Measurements from ENCODE around the gene MAN2B1. TPM values are rescaled to one million over a fixed set of nuclear protein-coding genes. Genes with fewer than 3 reads are reported as not detected.

The MAN2B1 gene
- total RNA-seq, 1 experiment from 2014 or later, result 93.5 TPM

DNA sequence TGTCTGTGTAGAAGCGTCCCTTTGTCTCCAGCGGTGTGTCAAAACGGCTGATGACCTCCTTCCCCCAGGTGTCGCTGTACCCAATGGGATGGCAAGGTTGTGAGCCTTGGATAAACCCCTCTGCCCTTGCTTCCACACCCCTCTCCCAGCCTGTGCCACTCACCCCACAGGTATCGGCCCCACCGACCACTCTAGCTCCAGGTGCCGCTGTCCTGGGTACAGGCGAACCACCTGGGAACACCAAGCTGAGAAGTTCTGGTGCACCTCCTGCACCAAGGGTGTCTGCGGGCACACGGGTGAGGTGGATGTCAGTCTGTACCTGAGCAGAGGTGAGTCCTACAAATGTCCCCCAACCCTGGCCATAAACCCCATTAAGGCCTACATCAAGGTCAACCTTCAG is 16.6 kb downstream of the MAN2B1 start:
- Histone ChIP-seq H4K5ac (ENCODE audit: insufficient read length, low read depth, low read length) (no peak overlapping the region), H2BK5ac (ENCODE audit: insufficient read length, low read length) (no peak overlapping the region), H3K4me1 (ENCODE audit: insufficient read depth, low read length) (no peaks in the 10 kb centered on the region), H2AK5ac (ENCODE audit: insufficient read length, low read length) (no peak overlapping the region), H3T11ph (ENCODE audit: low read length) (no peak overlapping the region), H2BK20ac (ENCODE audit: low read depth, low read length, poor library complexity, severe bottlenecking) (no peak overlapping the region), H3K18ac (ENCODE audit: insufficient read length, low read depth, low read length) (no peak overlapping the region), H3K56ac (ENCODE audit: insufficient read length, low read depth, low read length) (no peak overlapping the region), H3K23ac (ENCODE audit: insufficient read length, low read depth, low read length) (no peak overlapping the region), H3K27ac (ENCODE audit: insufficient read length, low read depth, low read length) (no peak overlapping the region), H2BK120ac (ENCODE audit: low read depth, low read length, poor library complexity, severe bottlenecking) (no peak overlapping the region), H3K79me1 (ENCODE audit: insufficient read depth, low read depth, low read length, poor library complexity, severe bottlenecking) (no peaks in the 10 kb centered on the region), H2AFZ (ENCODE audit: low read length) (no peak overlapping the region), H3K27me3 (ENCODE audit: insufficient read depth, low read length) (no peaks in the 10 kb centered on the region), H3K23me2 (ENCODE audit: insufficient read length, low read depth, low read length, poor library complexity, severe bottlenecking) (no peaks in the 10 kb centered on the region), H2BK12ac (ENCODE audit: insufficient read length, low read depth, low read length) (no peak overlapping the region), H3K79me2 (ENCODE audit: insufficient read depth, low read length) (no peaks in the 10 kb centered on the region), H3K4me2 (ENCODE audit: insufficient read depth, insufficient read length, low read length) (no peak overlapping the region), H3K14ac (ENCODE audit: insufficient read depth, low read length) (no peak overlapping the region), H3K4ac (ENCODE audit: low read depth, low read length) (no peak overlapping the region), H4K20me1 (ENCODE audit: control insufficient read depth, insufficient read depth, insufficient read length) (no peaks in the 10 kb centered on the region), H2BK15ac (ENCODE audit: low read depth, low read length) (no peak overlapping the region), H3K9me3 (ENCODE audit: control insufficient read depth, low read depth, low read length) (no peaks in the 10 kb centered on the region), H4K8ac (replicated peaks; ENCODE audit: insufficient read length, low read depth, low read length) (no peak overlapping the region), H4K91ac (ENCODE audit: insufficient read length, low read depth, low read length) (no peak overlapping the region), H3K9ac (ENCODE audit: extremely low read depth, insufficient read length, low read length) (no peak overlapping the region)
- Mint-ChIP-seq H3K36me3 (ENCODE audit: insufficient read depth in 1 of 3, low read depth in 3 of 3) (peaks cover 8 to 21% (median 20%) of the 10 kb centered on the region in 3 experiments), H3K4me3 (no peak overlapping the region), H3K27me3 (ENCODE audit: low read depth) (peaks cover 2% of the 10 kb centered on the region; the same call in 1 of the 2 replicates), H3K9me3 (peaks cover 0 to 5% of the 10 kb centered on the region in 2 experiments; a peak in 3 of 5 replicates), H3K4me1 (peaks cover 0 to 2% of the 10 kb centered on the region in 2 experiments; a peak in 1 of 4 replicates), H3K27ac (no peak overlapping the region)
- no CpG with 5 or more reads among the region's 10 CpGs for WGBS (ENCODE audit: extremely low coverage, insufficient read length, low lambda C conversion rate)
- TF ChIP-seq, protein P1, sequence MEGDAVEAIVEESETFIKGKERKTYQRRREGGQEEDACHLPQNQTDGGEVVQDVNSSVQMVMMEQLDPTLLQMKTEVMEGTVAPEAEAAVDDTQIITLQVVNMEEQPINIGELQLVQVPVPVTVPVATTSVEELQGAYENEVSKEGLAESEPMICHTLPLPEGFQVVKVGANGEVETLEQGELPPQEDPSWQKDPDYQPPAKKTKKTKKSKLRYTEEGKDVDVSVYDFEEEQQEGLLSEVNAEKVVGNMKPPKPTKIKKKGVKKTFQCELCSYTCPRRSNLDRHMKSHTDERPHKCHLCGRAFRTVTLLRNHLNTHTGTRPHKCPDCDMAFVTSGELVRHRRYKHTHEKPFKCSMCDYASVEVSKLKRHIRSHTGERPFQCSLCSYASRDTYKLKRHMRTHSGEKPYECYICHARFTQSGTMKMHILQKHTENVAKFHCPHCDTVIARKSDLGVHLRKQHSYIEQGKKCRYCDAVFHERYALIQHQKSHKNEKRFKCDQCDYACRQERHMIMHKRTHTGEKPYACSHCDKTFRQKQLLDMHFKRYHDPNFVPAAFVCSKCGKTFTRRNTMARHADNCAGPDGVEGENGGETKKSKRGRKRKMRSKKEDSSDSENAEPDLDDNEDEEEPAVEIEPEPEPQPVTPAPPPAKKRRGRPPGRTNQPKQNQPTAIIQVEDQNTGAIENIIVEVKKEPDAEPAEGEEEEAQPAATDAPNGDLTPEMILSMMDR (conservative IDR thresholded peaks at IDR 0.05), result no peak
- no peak for DNase-seq

Measured in H9 (cell line).